NCI-H1930 (cell line): ENCODE measurements around the gene MKS1.

ENCODE experiments used
- DNase-seq, 2 experiments: peaks; one replicate each; lab custom pipeline; 2025; lab: John Stamatoyannopoulos, UW

Gene MKS1

GRCh38 chr17:58200024-58200633 is 18.9 kb downstream of the MKS1 start:
- DNase-seq: peak; percentile 49 to 70

GRCh38 chr17:58196610-58197009 is 22.4 kb downstream of the MKS1 start:
- no peak for DNase-seq

- DNase-seq: no peak
Measured at GRCh38 chr17:58195518-58196123, 23.4 kb downstream of the MKS1 start.

- no peak for DNase-seq
Measured at GRCh38 chr17:58193641-58194255, 25.3 kb downstream of the MKS1 start.

- no peak for DNase-seq
Measured at GRCh38 chr17:58192612-58193011, 26.4 kb downstream of the MKS1 start, which contains the start of gene EPX. Gene EPX, plus strand, starts transcription at chr17:58192726. Its CDS starts 121 bp downstream, at chr17:58192847.

GRCh38 chr17:58191241-58191896 is 27.7 kb downstream of the MKS1 start:
- no peak for DNase-seq

- no peak for DNase-seq
Measured at GRCh38 chr17:58189436-58190146, 29.5 kb downstream of the MKS1 start.

- DNase-seq: no peak
Measured at GRCh38 chr17:58187675-58188074, 31.4 kb downstream of the MKS1 start.

GRCh38 chr17:58187063-58187462 is 32.0 kb downstream of the MKS1 start:
- DNase-seq: no peak

- no peak for DNase-seq
Measured at GRCh38 chr17:58186591-58186990, 32.5 kb downstream of the MKS1 start.

- no peak for DNase-seq
Measured at GRCh38 chr17:58184986-58185761, 33.9 kb downstream of the MKS1 start.

- no peak for DNase-seq
Measured at GRCh38 chr17:58184308-58184985, 34.6 kb downstream of the MKS1 start.

- no peak for DNase-seq
Measured at GRCh38 chr17:58183514-58183913, 35.5 kb downstream of the MKS1 start.

GRCh38 chr17:58181796-58182195 is 37.3 kb downstream of the MKS1 start:
- no peak for DNase-seq

GRCh38 chr17:58176200-58176599 is 42.9 kb downstream of the MKS1 start:
- DNase-seq: no peak

- DNase-seq: no peak
Measured at GRCh38 chr17:58174871-58175270, 44.2 kb downstream of the MKS1 start.

GRCh38 chr17:58172369-58173071 is 46.5 kb downstream of the MKS1 start:
- DNase-seq: peak; percentile 31 to 49

- no peak for DNase-seq
Measured at GRCh38 chr17:58170622-58171021, 48.4 kb downstream of the MKS1 start.

- no peak for DNase-seq
Measured at GRCh38 chr17:58166682-58167081, 52.4 kb downstream of the MKS1 start, which contains the start of gene OR4D2. Gene OR4D2, plus strand, starts transcription at chr17:58166982. Its CDS starts 2,674 bp downstream, at chr17:58169656.

GRCh38 chr17:58165981-58166380 is 53.1 kb downstream of the MKS1 start:
- DNase-seq: no peak
